G401 (cell line): ENCODE results near the gene SCAF11. TPM values are rescaled to one million over a fixed set of nuclear protein-coding genes. Genes with fewer than 3 reads are reported as not detected.

Experiments used
- DNase-seq: peaks from one replicate; pipeline ENCODE4 v3.0.0-alpha.2; 2015; ENCODE audit warnings: low spot score
- in situ Hi-C: cut with HindIII; loops from 2 replicates; pipeline ENCODE4 v1.10.0; 2016; ENCODE audit warnings: low sequenced_read_pairs, mixed read lengths
- total RNA-seq: library from RNA; depleted of rRNA; stranded (reverse); fragments of >200 nt; shearing (Covaris generic); gene quantifications from 2 replicates; pipeline ENCODE4 v1.2.3, GENCODE V29; 2014

Gene SCAF11
- total RNA-seq, 1 experiment from 2014 or later, result 92.3 TPM

GRCh38 chr12:45987340-45987727 is 3.0 kb downstream of the SCAF11 start:
- DNase-seq, result no peak
- in situ Hi-C loops, result no loop called here

GRCh38 chr12:45986641-45987339 is 3.6 kb downstream of the SCAF11 start:
- no peak for DNase-seq
- in situ Hi-C loops, result no loop called here

GRCh38 chr12:45981075-45981837 is 9.1 kb downstream of the SCAF11 start:
- in situ Hi-C loops, result no loop called here
- DNase-seq, result no peak

- no peak for DNase-seq
- in situ Hi-C loops, result no loop called here
These were observed 9.8 kb downstream of the SCAF11 start for GRCh38 chr12:45980540-45980939.

DNA sequence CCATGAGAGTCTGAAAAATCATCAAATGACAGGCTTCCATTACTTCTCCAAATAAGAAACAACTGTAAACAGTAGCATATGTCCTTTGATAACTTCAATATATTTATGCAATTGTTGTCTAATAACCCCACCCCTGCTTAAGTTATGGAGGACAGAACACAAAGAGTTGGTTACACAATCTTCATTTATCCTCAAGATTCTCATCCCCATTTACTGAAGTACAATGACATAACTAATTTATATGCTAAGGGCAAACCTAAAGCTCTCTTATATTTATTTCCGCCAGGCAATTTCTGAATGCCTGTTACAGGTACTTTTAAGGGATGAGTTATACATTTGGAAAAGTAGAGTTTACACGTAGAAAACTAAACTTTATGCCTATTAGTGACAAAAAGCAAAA is 12.3 kb downstream of the SCAF11 start:
- in situ Hi-C loops, result no loop called here
- no peak for DNase-seq

DNA sequence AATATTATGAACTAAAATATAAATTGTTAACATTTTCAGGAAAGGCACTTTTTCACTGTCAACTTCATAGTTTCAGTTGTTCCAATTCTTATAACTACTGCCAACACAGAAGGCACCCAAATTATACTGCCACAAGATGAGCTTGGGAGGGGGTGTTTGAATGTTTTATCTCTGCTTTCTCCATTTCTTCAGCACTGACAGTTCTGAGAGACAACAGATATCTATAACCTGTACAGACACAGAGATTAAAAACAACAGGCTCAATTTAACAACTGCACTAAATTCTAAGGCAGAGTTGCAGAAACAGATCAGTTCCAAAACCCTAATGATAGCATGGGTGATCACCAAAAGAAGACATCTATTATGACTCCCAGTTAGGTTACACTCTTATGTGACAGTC is 12.8 kb downstream of the SCAF11 start:
- no peak for DNase-seq
- in situ Hi-C loops, result no loop called here

- in situ Hi-C loops, result no loop called here
- DNase-seq, result no peak
These were observed 14.9 kb downstream of the SCAF11 start for GRCh38 chr12:45975506-45975905.

- in situ Hi-C loops, result no loop called here
These were observed 15.5 kb downstream of the SCAF11 start for GRCh38 chr12:45974883-45975282.

GRCh38 chr12:45974171-45974719 is 16.1 kb downstream of the SCAF11 start:
- DNase-seq, result no peak
- in situ Hi-C loops, result no loop called here

More at GRCh38 chr12:45974883-45975282, 15.5 kb downstream of the SCAF11 start:
- no peak for DNase-seq

DNA sequence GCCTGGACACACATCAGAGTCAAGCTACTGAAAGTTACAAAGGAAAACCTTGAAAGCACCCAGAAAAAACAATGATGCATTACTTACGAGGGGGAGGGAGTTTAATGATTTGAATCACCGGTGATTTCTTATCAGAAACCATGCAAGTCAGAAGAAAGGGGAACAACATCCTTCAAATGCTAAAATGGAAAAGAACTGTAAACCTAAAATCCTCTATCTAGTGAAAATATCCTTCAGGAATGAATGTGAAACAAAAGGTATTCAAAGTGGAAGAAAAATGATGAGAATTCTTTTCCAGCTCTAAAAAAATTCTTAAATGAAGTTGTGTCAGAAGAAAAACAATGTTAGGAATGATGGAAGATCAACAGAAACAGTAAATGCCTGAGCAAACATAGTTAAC is 16.8 kb downstream of the SCAF11 start:
- in situ Hi-C loops, result no loop called here
- no peak for DNase-seq

GRCh38 chr12:45970391-45970790 is 20.0 kb downstream of the SCAF11 start:
- no peak for DNase-seq
- in situ Hi-C loops, result no loop called here

- in situ Hi-C loops, result no loop called here
- DNase-seq, result no peak
These were observed 21.3 kb downstream of the SCAF11 start for GRCh38 chr12:45969084-45969483.

DNA sequence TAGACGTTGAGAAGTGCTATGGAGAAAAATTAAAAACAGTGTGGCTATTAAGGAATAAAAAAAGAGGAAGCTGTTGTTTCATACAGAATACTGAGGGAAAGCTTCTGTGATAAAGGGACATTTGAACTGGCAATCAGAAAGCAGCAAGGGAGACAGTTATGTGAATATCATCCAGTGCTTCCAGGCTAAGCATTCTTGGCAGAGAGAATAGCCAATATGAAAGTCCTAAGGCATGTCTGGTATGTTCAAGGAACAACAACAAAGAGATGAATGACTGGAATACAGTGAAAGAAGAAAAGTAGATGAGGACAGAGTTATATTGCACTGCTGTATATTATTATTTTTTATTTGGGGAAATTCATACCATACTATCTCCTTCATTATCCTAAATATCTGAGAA is 23.9 kb downstream of the SCAF11 start:
- in situ Hi-C loops, result no loop called here
- DNase-seq, result no peak

- in situ Hi-C loops, result no loop called here
- DNase-seq, result no peak
These were observed 27.6 kb downstream of the SCAF11 start for GRCh38 chr12:45962553-45963325.

- in situ Hi-C loops, result no loop called here
- no peak for DNase-seq
These were observed 30.6 kb downstream of the SCAF11 start for GRCh38 chr12:45959728-45960127.

DNA sequence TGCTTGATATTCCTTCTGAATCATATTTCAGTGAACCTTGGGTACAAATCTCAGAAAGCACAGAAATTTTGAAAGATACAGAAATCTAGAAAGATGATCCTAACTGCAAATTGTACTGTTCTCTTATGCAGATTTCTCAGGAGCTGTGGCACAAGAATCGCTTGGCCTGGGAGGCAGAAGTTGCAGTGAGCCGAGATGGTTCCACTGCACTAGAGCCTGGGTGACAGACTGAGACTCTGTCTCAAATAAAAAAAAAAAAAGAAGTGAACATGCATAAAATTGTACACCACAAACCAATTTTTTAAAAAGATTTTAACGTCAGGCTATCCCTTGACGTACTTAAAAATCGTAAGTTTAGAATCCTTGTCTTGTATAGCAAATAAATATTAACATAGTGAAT is 31.3 kb downstream of the SCAF11 start:
- DNase-seq, result no peak
- in situ Hi-C loops, result no loop called here

GRCh38 chr12:45948546-45948945 is 41.8 kb downstream of the SCAF11 start:
- in situ Hi-C loops, result no loop called here

DNA sequence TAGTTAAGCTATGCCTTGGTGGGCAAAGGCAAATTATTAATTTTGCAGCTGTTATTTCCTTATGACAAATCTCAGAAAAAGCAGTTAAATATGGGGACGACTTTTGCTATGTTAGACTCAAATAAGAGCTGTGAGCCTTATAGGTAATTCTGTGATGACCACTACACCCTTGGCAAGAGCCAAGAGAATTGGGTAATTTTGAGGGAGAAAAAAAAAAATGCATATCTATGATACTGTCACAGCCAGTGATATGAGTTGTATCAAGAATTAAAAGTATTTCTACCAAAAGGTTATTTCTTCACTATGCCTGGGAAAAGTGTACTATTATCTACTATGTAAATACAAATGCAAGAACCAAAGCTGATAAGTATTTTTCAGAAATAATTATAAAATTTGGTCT is 43.9 kb downstream of the SCAF11 start:
- in situ Hi-C loops, result no loop called here

More at GRCh38 chr12:45948546-45948945, 41.8 kb downstream of the SCAF11 start:
- no peak for DNase-seq

DNA sequence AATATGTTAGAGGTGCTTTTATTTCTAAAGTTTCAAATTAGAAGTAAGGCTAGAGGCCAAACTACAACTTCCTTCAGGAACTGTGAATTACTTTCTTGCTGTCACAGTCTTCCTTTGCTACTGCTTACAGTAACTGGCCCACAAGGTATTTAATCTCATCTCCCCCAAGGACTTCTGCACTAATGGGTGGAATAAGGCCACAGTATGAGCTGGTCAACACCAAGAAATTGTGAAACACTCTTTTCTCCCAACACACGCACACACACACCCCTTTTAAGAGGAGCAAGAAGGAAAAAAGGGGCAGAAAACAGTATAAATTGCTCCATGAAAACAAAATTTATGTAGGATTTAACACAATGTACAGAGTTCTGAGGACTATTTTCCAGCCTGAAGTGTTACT is 45.6 kb downstream of the SCAF11 start:
- DNase-seq, result no peak
- in situ Hi-C loops, result no loop called here

More for the DNA sequence above, 43.9 kb downstream of the SCAF11 start:
- DNase-seq, result no peak

DNA sequence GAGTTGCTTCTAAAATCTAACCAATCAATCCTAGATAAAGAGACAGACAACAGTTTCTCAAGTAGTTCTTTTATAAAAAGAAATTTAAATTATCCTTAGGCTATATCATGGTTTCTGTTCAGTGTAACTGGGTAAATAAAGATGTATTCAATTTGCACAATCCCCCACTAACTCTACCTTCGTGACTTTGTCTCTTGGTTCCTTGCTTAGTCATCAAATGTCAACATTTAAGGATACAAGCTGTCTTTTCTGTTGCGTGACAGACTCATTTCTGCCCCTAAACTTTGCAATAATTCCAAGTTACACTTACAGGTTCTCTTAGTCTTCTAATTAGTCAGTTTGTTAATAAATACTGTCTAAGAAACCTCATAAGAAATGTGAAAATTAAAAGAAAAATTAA is 50.6 kb downstream of the SCAF11 start:
- in situ Hi-C loops, result no loop called here
- no peak for DNase-seq
